H1 (cell line): ENCODE measurements around the gene TNP1. TPM values are rescaled to one million over a fixed set of nuclear protein-coding genes. Genes with fewer than 3 reads are reported as not detected.

Experiments used
- CTCF ChIA-PET: fragments of 300-600 bp; sonication (Branson Sonifier 250); formaldehyde crosslinking; loops from one replicate; lab custom pipeline; 2021; ENCODE audit not compliant: partially characterized antibody; lab: Charles Lee
- POLR2A ChIA-PET: fragments of 300-600 bp; sonication (Branson Sonifier 250); formaldehyde crosslinking; loops from one replicate; lab custom pipeline; 2021; ENCODE audit warnings: inconsistent platforms; ENCODE audit not compliant: partially characterized antibody; lab: Charles Lee
- DNase-seq, 2 experiments: peaks; one replicate each; pipeline versions ENCODE4 v3.0.0 to v3.0.0-alpha.2; 2010 to 2022; ENCODE audit warnings: low spot score in 2 of 2, low read depth in 1 of 2, mixed read lengths in 1 of 2
- FAIRE-seq: peaks from 2 replicates; lab custom pipeline; 2011; peaks lifted over from hg19 to GRCh38; lab: Jason Lieb, UNC
- H2AFZ ChIP-seq: 2 replicates; pipeline ENCODE4 v1.8.1; 2012; ENCODE audit warnings: low read length, inconsistent platforms
- H2AK5ac ChIP-seq: 2 replicates; pipeline ENCODE4 v1.6.1; 2013; ENCODE audit warnings: low read depth, low read length
- H2BK120ac ChIP-seq: replicated peaks from 2 replicates; pipeline ENCODE3; 2013; ENCODE audit warnings: low read depth, low read length, inconsistent platforms
- H2BK12ac ChIP-seq: 2 replicates; pipeline ENCODE4 v1.6.1; 2013; ENCODE audit warnings: low read depth, low read length
- H2BK15ac ChIP-seq: 2 replicates; pipeline ENCODE4 v1.6.1; 2013; ENCODE audit warnings: low read length
- H2BK20ac ChIP-seq: 2 replicates; pipeline ENCODE4 v1.6.1; 2013; ENCODE audit warnings: low read length
- H2BK5ac ChIP-seq: 2 replicates; pipeline ENCODE4 v1.6.1; 2013; ENCODE audit warnings: low read depth, low read length
- H3K14ac ChIP-seq: 2 replicates; pipeline ENCODE4 v1.6.1; 2013; ENCODE audit warnings: inconsistent platforms; ENCODE audit not compliant: insufficient read length
- H3K18ac ChIP-seq: 2 replicates; pipeline ENCODE4 v1.6.1; 2013; ENCODE audit warnings: low read length; ENCODE audit errors: extremely low read depth
- H3K23ac ChIP-seq: 2 replicates; pipeline ENCODE4 v1.6.1; 2013; ENCODE audit warnings: inconsistent platforms; ENCODE audit not compliant: insufficient read length
- H3K23me2 ChIP-seq: 2 replicates; pipeline ENCODE4 v1.6.1; 2013; ENCODE audit warnings: low read depth, low read length
- H3K27ac ChIP-seq: 2 replicates; pipeline ENCODE4 v1.6.1; 2011; ENCODE audit warnings: low read depth, low read length, inconsistent platforms
- H3K27me3 ChIP-seq, 4 experiments: replicated peaks in 1 of 4; 1 replicate in 1 of 4; 2 replicates in 3 of 4; pipeline versions ENCODE4 v1.6.1 to v1.8.1; 2011 to 2013; ENCODE audit warnings: low read length in 3 of 4, mild to moderate bottlenecking in 3 of 4, inconsistent platforms in 2 of 4, mixed read lengths in 2 of 4, moderate library complexity in 1 of 4; ENCODE audit not compliant: control insufficient read depth in 3 of 4, insufficient read depth in 3 of 4; ENCODE audit errors: extremely low read depth in 1 of 4
- H3K36me3 ChIP-seq, 4 experiments: 2 replicates each; pipeline versions ENCODE4 v1.6.1 to v1.8.1; 2011 to 2013; ENCODE audit warnings: mild to moderate bottlenecking in 4 of 4, low read length in 3 of 4, moderate library complexity in 2 of 4, control low read depth in 1 of 4, inconsistent platforms in 1 of 4; ENCODE audit not compliant: insufficient read depth in 4 of 4, control insufficient read depth in 2 of 4
- H3K4ac ChIP-seq: replicated peaks from 2 replicates; pipeline ENCODE3; 2013; ENCODE audit warnings: low read length, low read depth, mixed read lengths, inconsistent platforms; ENCODE audit not compliant: insufficient read length
- H3K4me1 ChIP-seq, 4 experiments: replicated peaks in 1 of 4; 1 replicate in 1 of 4; 2 replicates in 3 of 4; pipeline versions ENCODE4 v1.6.1 to v1.8.1; 2011 to 2013; ENCODE audit warnings: low read length in 3 of 4, inconsistent platforms in 2 of 4, mixed read lengths in 1 of 4; ENCODE audit not compliant: insufficient read depth in 4 of 4, control insufficient read depth in 3 of 4
- H3K4me2 ChIP-seq, 2 experiments: 2 replicates each; pipeline versions ENCODE4 v1.6.1 to v1.8.1; 2011 to 2013; ENCODE audit warnings: low read depth in 2 of 2, low read length in 2 of 2, control low read depth in 1 of 2, inconsistent platforms in 1 of 2, mild to moderate bottlenecking in 1 of 2; ENCODE audit not compliant: insufficient read depth in 1 of 2
- H3K4me3 ChIP-seq, 4 experiments: fragments of 200-600, 300-600 bp in 1 of 4; sonication (generic), shearing (Covaris generic), sonication (Bioruptor Twin) in 1 of 4; 2 replicates each; pipeline versions ENCODE4 v1.5.1 to v1.8.1; 2011 to 2016; ENCODE audit warnings: low read length in 4 of 4, low read depth in 3 of 4, control low read depth in 2 of 4, inconsistent platforms in 2 of 4, mild to moderate bottlenecking in 2 of 4, mixed read lengths in 1 of 4, moderate library complexity in 1 of 4; ENCODE audit not compliant: insufficient read depth in 2 of 4; ENCODE audit errors: extremely low read depth in 1 of 4
- H3K56ac ChIP-seq: replicated peaks from 2 replicates; pipeline ENCODE3; 2013; ENCODE audit warnings: low read depth, mild to moderate bottlenecking, mixed read lengths, low read length, inconsistent platforms; ENCODE audit not compliant: insufficient read length
- H3K79me1 ChIP-seq: 2 replicates; pipeline ENCODE4 v1.6.1; 2013; ENCODE audit warnings: low read depth, low read length, control low read depth
- H3K79me2 ChIP-seq, 2 experiments: 2 replicates each; pipeline versions ENCODE4 v1.6.1 to v1.8.1; 2012 to 2013; ENCODE audit warnings: low read length in 2 of 2, mild to moderate bottlenecking in 2 of 2, inconsistent platforms in 1 of 2; ENCODE audit not compliant: insufficient read depth in 2 of 2, control insufficient read depth in 1 of 2
- H3K9ac ChIP-seq, 4 experiments: replicated peaks in 1 of 4; 1 replicate in 1 of 4; 2 replicates in 3 of 4; pipeline versions ENCODE4 v1.6.1 to v1.8.1; 2011 to 2013; ENCODE audit warnings: low read depth in 3 of 4, low read length in 3 of 4, control low read depth in 2 of 4, mild to moderate bottlenecking in 2 of 4, moderate library complexity in 2 of 4, inconsistent platforms in 1 of 4; ENCODE audit errors: extremely low read depth in 1 of 4
- H3K9me3 ChIP-seq, 2 experiments: 2 replicates each; pipeline versions ENCODE4 v1.6.1 to v1.8.1; 2012 to 2013; ENCODE audit warnings: mild to moderate bottlenecking in 2 of 2, moderate library complexity in 2 of 2, control low read depth in 1 of 2, inconsistent platforms in 1 of 2, low read depth in 1 of 2, low read length in 1 of 2, mixed read lengths in 1 of 2; ENCODE audit not compliant: insufficient read depth in 2 of 2
- H4K20me1 ChIP-seq, 2 experiments: replicated peaks in 1 of 2; 2 replicates each; pipeline versions ENCODE3 to v1.8.1; 2011 to 2013; ENCODE audit warnings: inconsistent platforms in 2 of 2, low read length in 2 of 2, mild to moderate bottlenecking in 1 of 2; ENCODE audit not compliant: insufficient read depth in 2 of 2, control insufficient read depth in 1 of 2
- H4K5ac ChIP-seq: 2 replicates; pipeline ENCODE4 v1.6.1; 2013; ENCODE audit warnings: low read length, low read depth, mixed read lengths, inconsistent platforms; ENCODE audit not compliant: insufficient read length
- H4K8ac ChIP-seq: 2 replicates; pipeline ENCODE4 v1.8.0; 2013; ENCODE audit warnings: mild to moderate bottlenecking, moderate library complexity, low read length, inconsistent platforms; ENCODE audit not compliant: insufficient read depth; ENCODE audit errors: extremely low read depth
- H4K91ac ChIP-seq: replicated peaks from 2 replicates; pipeline ENCODE3; 2013; ENCODE audit warnings: low read length, mixed read lengths, inconsistent platforms; ENCODE audit not compliant: insufficient read length
- BACH1 ChIP-seq: IDR thresholded peaks from 2 replicates; pipeline ENCODE4 v1.6.1; 2012; ENCODE audit warnings: low read length, improper control_type of control experiment
- CBX5 ChIP-seq: fragments of 300-800, 300-1000 bp; sonication (generic); IDR thresholded peaks from 2 replicates; pipeline ENCODE4 v1.7.1; 2016; ENCODE audit warnings: antibody characterized with exemption, low read length, low read depth
- CBX8 ChIP-seq: fragments of 300-800, 300-1000 bp; sonication (generic); IDR thresholded peaks from 2 replicates; pipeline ENCODE4 v1.7.1; 2016; ENCODE audit warnings: low read depth, low read length, borderline replicate concordance
- EZH2 ChIP-seq: fragments of 200-600 bp; sonication (generic); IDR thresholded peaks from 2 replicates; pipeline ENCODE4 v1.7.1; 2012; ENCODE audit warnings: low read depth, mild to moderate bottlenecking, moderate library complexity, low read length, inconsistent platforms; ENCODE audit not compliant: severe bottlenecking
- TEAD4 ChIP-seq: IDR thresholded peaks from 2 replicates; pipeline ENCODE4 v1.6.1; 2012; ENCODE audit warnings: low read depth, low read length, inconsistent platforms, mixed read lengths
- WGBS, 2 experiments: shearing (Covaris generic) in 1 of 2; methylation state at CpG; one replicate each; pipeline versions ENCODE4 v1.1.6 to v1.1.7; 2013 to 2015; ENCODE audit warnings: low lambda C conversion rate in 2 of 2, mixed read lengths in 2 of 2, inconsistent platforms in 1 of 2, low coverage in 1 of 2, missing lambda C conversion rate in 1 of 2; ENCODE audit not compliant: insufficient replicate concordance in 2 of 2, insufficient coverage in 1 of 2, insufficient read length in 1 of 2; ENCODE audit errors: extremely low coverage in 1 of 2, missing lambda C conversion rate in 1 of 2; 5-methylcytosine and 5-hydroxymethylcytosine counted together
- polyA plus RNA-seq, 7 experiments: library from polyadenylated mRNA; depleted of rRNA in 3 of 7; stranded (reverse) in 5 of 7; unstranded in 2 of 7; fragments of >200 nt in 5 of 7; fragments of 200-250 nt in 2 of 7; gene quantifications; 1 replicate in 5 of 7; 2 replicates in 1 of 7; 4 replicates in 1 of 7; pipeline versions ENCODE4 v1.2.1 to v1.2.3, GENCODE V29; 2011 to 2013; ENCODE audit warnings: missing spikeins in 2 of 7, mixed read lengths in 2 of 7
- total RNA-seq: library from RNA; stranded (reverse); fragmentation: NEBNext Ultra II Directional; extraction: Animal tissue kit (Norgen Biotek cat#: 25700); gene quantifications from 2 replicates; pipeline ENCODE4 v1.2.1, GENCODE V29; 2021
- TF ChIP-seq, protein P1 (sequence below): IDR thresholded peaks from 2 replicates; pipeline ENCODE4 v1.6.1; 2012; ENCODE audit warnings: low read length, inconsistent platforms
- TF ChIP-seq, protein P2 (sequence below), 3 experiments: IDR thresholded peaks; 1 replicate in 2 of 3; 2 replicates in 1 of 3; pipeline versions ENCODE4 v1.5.1 to v1.6.1; 2011; ENCODE audit warnings: low read length in 3 of 3, mild to moderate bottlenecking in 3 of 3, inconsistent platforms in 2 of 3, low read depth in 1 of 3, moderate library complexity in 1 of 3; ENCODE audit not compliant: insufficient read depth in 1 of 3; ENCODE audit errors: control extremely low read depth in 1 of 3

TNP1 gene
- total and polyA plus RNA-seq, 2 of the 8 experiments (the other 6 are each of a cell fraction or from before 2014, with no cell fraction given), result not detected

DNA sequence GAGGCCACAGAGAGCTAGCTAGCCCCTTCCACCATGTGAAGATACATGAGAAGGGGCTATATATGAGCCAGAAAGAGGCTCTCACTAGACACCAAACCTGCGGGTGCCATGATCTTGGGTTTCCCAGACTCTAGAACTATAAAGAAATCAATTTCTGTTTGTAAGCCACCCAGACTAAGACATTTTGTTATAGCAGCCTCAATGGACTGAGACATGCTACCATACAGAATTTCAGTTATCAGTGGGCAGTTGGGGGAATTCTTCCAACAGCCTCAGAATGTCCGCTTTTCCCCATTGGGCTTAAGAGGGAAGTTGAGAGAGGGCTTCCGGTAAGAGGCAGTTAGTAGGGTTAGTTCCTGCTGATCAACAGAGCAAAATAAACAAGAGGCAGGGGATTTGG is 39.2 kb downstream of the TNP1 start:
- ChIA-PET CTCF (no interaction called here), POLR2A (no interaction called here)
- no peak overlapping the region for H2BK5ac ChIP-seq
- no peaks in the 10 kb centered on the region for H4K20me1 ChIP-seq
- no peak overlapping the region for H4K91ac ChIP-seq
- no peak overlapping the region for H3K9ac ChIP-seq
- H2BK120ac ChIP-seq, result no peak overlapping the region
- no peak overlapping the region for H4K5ac ChIP-seq
- H3K79me1 ChIP-seq, result no peaks in the 10 kb centered on the region
- no peak overlapping the region for H3K27ac ChIP-seq
- 89% methylated on average over 3 of the region's 3 CpGs; no CpG with 5 or more reads in 1 of the 2 experiments for WGBS, 2 experiments
- no peak overlapping the region for H4K8ac ChIP-seq
- FAIRE-seq (no peak), DNase-seq (no peak)
- no peak overlapping the region for H2BK15ac ChIP-seq
- no peaks in the 10 kb centered on the region for H3K23me2 ChIP-seq
- no peaks in the 10 kb centered on the region for H3K27me3 ChIP-seq
- no peak overlapping the region for H3K4me2 ChIP-seq
- H3K56ac ChIP-seq, result no peak overlapping the region
- H3K4ac ChIP-seq, result no peak overlapping the region
- no peak overlapping the region for H3K4me3 ChIP-seq
- no peak overlapping the region for H3K14ac ChIP-seq
- no peaks in the 10 kb centered on the region for H3K9me3 ChIP-seq
- no peaks in the 10 kb centered on the region for H3K36me3 ChIP-seq
- H3K4me1 ChIP-seq, result no peaks in the 10 kb centered on the region
- TF ChIP-seq TEAD4 (no peak), EZH2 (no peak), CBX5 (no peak), CBX8 (no peak), BACH1 (no peak)
- TF ChIP-seq, protein P1, sequence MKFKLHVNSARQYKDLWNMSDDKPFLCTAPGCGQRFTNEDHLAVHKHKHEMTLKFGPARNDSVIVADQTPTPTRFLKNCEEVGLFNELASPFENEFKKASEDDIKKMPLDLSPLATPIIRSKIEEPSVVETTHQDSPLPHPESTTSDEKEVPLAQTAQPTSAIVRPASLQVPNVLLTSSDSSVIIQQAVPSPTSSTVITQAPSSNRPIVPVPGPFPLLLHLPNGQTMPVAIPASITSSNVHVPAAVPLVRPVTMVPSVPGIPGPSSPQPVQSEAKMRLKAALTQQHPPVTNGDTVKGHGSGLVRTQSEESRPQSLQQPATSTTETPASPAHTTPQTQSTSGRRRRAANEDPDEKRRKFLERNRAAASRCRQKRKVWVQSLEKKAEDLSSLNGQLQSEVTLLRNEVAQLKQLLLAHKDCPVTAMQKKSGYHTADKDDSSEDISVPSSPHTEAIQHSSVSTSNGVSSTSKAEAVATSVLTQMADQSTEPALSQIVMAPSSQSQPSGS, result no peak
- TF ChIP-seq, protein P2, sequence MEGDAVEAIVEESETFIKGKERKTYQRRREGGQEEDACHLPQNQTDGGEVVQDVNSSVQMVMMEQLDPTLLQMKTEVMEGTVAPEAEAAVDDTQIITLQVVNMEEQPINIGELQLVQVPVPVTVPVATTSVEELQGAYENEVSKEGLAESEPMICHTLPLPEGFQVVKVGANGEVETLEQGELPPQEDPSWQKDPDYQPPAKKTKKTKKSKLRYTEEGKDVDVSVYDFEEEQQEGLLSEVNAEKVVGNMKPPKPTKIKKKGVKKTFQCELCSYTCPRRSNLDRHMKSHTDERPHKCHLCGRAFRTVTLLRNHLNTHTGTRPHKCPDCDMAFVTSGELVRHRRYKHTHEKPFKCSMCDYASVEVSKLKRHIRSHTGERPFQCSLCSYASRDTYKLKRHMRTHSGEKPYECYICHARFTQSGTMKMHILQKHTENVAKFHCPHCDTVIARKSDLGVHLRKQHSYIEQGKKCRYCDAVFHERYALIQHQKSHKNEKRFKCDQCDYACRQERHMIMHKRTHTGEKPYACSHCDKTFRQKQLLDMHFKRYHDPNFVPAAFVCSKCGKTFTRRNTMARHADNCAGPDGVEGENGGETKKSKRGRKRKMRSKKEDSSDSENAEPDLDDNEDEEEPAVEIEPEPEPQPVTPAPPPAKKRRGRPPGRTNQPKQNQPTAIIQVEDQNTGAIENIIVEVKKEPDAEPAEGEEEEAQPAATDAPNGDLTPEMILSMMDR (IDR thresholded peaks at IDR 0.05; ENCODE audit: control extremely low read depth in 1 of 3, insufficient read depth in 1 of 3, low read depth in 1 of 3, low read length in 3 of 3), result no peak
- no peak overlapping the region for H3K18ac ChIP-seq
- H2BK20ac ChIP-seq, result no peak overlapping the region
- H2BK12ac ChIP-seq, result no peak overlapping the region
- no peaks in the 10 kb centered on the region for H3K79me2 ChIP-seq
- no peak overlapping the region for H2AFZ ChIP-seq
- no peak overlapping the region for H2AK5ac ChIP-seq
- H3K23ac ChIP-seq, result no peak overlapping the region
